ACHN (cell line): Measurements from ENCODE around the gene LRRC45.
"Not testable (repeated sequence)": the region's sequence is repeated elsewhere in the genome, so short reads cannot be mapped to it uniquely, and the experiment has no call there.

Experiments used
- DNase-seq: peaks from one replicate; pipeline ENCODE4 v3.0.0-alpha.2; 2015
- in situ Hi-C: cut with HindIII; loops from 2 replicates; pipeline ENCODE4 v1.10.0; 2017; ENCODE audit warnings: low sequenced_read_pairs, low pct_ligation_motif_present, low pct_unique_long_range_greater_than_20kb

Gene LRRC45

DNA sequence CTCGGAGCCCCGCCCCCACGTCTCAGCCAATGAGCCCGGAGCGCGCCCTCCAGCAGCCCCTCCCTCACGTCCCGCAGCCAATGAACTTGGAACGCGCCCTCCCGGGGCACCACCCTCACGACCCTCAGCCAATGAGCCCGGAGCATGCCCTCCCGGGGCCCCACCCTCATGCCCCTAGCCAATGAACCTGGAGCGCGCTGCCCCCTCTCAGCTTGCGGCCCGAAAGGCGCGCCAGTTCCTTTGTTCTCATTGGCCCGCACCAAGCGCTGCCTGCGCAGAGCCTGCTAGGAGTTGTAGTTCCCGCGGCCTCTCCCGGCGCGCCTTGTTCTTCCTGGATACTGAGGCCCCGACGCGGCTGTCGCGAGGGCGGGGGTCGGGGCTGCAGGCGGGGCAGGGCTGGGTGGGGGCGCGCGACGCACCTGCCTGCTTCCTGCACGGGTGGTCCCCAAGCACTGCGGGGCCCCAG lies at the start of gene LRRC45:
Gene LRRC45 (plus strand): TSS at position 325 of the 466 bp plus-strand sequence. CDS start 339 bp downstream, outside the sequence.
- in situ Hi-C loops, result no loop called here
- DNase-seq, result peak; percentile 99

DNA sequence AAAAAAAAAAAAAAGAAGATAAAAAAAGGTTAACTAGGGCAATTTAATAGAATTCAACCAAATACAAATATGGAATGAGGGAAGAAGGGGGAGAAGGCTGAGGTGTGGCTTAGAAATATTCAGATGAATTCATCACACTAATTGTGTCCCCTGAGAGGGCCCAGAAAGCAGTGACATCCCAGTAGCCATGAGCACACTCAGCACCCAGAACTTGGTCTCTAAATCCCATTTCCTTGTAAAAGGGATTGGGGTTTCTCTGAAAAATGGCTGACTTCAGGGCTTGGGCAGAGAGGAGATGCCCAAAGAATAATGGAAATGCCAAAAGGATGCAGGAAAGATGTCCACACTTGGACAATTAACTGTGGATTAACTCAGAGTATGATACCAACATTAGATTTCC lies 49.7 kb upstream of the LRRC45 start:
- no peak for DNase-seq
- in situ Hi-C loops, result no loop called here

DNA sequence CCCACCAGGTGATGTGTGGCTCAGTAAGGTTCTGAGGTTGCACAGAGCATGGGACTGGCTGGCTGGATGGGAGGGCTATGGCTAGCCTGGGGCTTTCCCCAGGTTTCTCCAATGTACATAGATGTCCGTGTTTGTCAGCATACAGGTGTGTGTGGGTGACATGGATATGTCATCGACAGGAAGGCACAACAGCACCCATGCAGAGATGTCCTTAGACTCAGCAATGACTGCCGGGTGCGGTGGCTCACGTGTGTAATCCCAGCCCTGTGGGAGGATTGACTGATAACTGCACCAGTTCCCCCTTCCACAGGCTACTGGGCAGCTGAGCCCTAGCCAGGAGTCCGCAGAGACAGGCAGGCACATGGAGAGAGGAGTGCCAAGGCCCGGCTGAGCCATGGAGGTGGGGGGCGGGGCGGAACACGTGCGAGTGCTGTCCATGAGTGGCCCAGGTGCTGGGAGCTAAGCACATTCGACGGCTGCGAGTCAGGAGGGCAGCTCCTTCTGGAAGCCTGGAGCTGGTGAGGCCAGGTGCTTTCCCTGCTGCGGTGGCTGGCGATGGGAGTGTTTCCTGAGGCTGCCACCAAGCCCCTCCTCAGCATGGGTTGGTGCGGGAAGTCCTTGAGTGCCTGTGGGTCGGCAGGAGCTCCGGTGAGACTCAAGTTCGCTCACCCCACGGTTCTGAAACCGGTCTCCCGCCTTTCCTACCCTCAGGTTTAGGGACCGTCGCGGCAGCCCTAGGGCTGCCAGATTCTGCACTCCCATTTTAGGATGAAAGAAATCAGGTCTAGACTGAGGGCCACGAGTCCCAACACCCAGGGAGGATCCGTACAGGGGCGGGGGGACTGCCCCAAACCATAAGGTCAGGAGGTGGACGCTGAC lies 46.5 kb upstream of the LRRC45 start:
- in situ Hi-C loops, result no loop called here
- peak; percentile 30 for DNase-seq

DNA sequence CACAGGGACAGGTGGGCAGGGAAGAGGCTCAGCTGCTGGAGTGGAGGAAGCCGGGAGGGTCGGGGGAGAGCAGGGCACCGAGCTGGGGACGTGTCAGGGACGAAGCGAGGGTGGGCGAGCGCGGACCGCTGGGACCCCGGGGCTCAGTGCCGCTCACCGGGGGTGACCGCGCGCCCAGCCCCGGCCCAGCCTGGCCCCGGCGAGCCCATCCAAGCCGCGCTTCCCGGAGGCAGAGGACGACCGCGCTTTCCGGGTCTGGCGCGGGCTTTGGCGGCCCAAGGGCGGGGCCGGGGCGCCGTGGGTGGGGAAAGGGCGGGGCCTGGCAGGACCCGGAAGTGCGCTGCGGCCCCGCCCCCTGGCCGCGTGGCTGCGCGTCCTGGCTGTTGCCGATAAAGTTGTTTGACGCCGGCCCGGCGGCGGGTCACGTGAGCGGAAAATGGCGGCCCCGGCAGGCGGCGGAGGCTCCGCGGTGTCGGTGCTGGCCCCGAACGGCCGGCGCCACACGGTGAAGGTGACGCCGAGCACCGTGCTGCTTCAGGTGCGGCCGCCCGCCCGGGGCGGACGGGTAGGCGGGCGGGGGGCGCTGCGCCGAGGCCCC lies 45.8 kb upstream of the LRRC45 start, which contains the start of gene ASPSCR1:
Gene ASPSCR1 (plus strand): TSS at position 419 of the 598 bp plus-strand sequence. CDS start 18 bp downstream, at position 437.
- peak; percentile 90 for DNase-seq
- in situ Hi-C loops, result no loop called here

DNA sequence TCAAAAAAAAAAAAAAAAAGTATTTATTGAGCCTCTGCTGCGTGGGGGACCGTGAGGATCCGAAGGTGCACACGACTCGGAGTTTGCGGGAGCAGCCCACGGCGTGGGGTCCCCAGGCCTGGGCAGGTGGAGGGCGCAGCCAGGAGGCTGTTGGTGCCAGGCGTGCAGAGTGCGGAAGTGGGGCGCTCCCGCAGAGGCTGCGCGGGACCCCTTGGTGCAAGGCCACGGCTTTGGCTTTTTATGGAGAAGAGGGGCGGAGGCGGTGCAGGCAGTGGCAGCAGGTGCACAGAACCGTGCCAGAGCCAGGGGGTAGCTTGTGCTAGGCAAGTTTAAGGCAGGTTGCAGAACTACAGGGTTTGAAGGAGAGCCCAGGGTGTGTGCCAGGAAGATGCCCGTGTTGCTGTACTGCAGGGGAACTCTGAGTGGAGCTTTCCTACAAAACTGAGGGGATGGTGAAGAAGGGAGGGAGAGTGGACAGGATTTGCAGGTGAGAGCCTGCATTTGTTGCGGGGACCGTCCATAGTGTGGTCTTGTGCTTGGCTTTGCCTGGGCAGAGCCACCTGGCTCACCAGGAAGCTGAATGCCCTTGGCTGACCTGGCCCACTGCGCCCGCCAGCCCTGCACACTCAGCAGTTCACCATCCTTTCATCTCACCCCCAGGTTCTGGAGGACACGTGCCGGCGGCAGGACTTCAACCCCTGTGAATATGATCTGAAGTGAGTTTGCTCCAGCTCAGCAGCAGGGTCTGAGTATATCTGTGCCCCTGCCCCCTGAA lies 44.4 kb upstream of the LRRC45 start:
- DNase-seq, result no peak
- in situ Hi-C loops, result no loop called here

DNA sequence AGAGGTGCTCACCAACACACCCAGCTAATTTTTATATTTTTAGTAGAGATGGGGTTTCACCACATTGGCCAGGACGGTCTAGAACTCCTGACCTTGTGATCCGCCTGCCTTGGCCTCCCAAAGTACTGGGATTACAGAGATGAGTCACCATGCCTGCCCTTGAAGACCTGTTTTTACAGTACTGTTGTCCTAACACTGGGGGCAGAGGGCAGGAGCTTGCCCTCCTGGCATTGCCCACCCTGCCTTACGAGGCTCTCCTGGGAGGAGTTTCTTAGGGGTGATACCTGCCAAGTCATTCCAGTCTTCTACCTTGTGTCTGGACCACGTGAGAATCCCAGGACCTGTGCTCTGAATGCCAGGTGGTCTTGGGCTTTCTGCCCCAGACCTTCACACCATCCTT lies 43.0 kb upstream of the LRRC45 start:
- in situ Hi-C loops, result no loop called here
- DNase-seq, result no peak

DNA sequence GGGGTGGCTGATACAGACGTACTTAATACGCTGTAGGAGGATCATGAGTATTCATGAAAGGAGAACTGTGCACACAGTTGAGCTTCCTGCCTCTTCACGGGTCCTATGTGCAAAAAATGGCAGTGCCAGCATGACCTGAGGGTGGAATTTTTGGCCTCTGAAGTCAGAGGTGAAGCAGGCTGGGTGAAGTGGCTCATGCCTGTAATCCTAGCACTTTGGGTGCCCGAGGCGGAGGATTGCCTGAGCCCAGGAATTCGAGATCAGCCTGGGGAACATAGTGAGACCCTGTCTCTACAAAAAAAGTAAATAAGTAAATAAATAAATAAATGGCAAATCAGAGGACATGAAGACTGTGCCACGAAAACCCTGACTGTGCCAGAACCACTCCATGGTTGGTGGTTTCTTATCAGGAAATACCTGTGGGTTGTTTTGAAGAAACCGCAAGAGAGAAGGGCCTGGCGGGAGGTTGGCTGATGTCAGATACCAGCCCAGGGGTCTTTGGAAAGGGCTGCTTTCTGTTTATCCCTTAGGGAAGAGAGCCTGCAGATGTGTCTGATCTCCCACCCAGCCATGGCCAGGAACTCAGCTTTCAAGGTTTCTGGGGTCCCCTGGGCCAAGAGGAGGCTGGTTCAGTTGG lies 42.3 kb upstream of the LRRC45 start:
- in situ Hi-C loops, result no loop called here
- no peak for DNase-seq

DNA sequence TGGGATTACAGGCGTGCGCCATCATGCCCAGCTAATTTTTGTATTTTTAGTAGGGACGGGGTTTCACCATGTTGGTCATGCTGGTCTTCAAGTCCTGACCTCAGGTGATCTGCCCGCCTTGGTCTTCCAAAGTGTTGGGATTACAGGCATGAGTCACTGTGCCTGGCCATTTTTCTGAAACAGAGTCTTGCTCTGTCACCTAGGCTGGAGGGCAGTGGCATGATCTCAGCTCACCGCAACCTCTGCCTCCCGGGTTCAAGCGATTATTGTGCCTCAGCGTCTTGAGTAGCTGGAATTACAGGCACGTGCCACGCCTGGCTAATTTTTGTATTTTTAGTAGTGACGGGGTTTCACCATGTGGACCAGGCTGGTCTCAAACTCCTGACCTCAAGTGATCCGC lies 41.6 kb upstream of the LRRC45 start:
- in situ Hi-C loops, DNase-seq: not testable (repeated sequence)

DNA sequence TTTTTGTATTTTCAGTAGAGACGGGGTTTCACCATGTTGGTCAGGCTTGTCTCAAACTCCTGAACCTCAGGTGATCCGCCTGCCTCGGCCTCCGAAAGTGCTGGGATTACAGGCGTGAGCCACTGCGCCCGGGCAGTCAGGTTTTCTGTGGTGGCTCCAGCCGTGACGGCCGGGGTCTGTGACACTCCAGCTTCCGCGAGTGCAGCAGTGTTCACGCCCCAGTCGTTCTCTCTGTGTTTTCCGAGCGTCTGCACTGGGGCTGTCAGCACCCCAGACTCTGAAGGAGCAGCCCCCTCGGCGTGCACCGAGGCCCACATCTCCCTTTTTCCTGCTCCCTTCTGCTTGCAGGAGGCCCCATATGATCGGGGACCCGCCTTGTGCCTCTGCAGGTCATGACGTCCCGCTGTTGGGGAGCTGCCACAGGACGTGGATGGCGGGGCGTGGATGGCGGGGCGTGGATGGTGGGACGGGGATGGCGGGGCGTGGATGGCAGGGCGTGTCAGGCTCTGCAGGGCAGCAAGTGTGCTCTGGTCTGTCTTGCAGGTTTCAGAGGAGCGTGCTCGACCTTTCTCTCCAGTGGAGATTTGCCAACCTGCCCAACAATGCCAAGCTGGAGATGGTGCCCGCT lies 40.0 kb upstream of the LRRC45 start:
- DNase-seq, result no peak
- in situ Hi-C loops, result no loop called here

DNA sequence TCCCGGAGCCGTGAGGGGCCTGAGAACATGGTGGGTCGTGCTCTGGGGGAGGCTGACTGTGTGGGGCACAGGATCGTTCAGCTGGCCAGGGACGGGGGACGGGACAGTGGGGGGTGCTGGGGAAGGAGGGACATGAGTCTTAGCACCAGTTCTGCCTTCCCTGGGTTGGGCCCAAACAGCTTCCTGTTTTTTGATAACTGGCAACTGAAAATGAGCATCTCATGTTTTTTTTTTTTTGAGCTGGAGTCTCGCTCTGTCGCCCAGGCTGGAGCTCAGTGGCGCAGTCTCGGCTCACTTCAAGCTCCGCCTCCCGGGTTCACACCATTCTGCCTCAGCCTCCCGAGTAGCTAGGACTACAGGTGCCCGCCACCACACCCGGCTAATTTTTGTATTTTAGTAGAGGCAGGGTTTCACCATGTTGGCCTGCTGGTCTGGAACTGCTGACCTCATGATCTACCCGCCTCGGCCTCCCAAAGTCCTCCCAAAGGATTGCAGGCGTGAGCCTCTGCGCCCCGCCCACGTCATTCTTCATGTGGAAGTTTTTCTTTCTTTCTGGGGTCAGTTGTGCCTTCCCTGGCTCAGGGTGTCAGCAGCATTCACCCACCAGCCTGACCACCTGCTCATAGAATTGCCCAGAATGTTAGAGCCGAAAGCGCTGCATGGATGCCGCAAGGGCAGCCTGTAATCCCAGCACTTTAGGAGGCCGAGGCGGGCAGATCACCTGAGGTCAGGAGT lies 39.3 kb upstream of the LRRC45 start:
- in situ Hi-C loops, result no loop called here
- DNase-seq, result no peak

DNA sequence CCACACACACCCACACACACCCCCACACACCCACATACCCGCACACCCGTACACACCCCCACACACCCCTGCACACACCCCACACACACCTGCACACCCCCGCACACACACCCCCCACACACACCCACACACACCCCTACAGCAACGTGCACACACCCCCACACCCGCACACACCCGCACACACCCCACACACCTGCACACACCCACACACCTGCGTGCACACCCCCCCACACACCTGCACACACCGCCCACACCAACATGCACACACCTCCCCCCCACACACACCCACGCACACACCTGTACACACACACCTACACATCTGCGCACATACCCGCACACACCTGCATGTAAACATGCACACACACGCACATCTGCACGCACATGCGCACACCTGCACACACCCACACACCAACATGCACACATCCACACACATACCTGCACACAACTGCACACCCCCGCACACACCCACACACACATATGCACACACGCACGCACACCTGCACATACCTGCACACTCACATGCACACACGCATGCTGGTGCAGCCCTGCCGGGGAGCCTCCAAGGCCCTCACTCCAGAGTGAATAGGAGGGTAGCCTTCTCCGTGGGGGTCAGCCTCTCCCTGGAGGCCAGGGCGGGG lies 38.2 kb upstream of the LRRC45 start:
- in situ Hi-C loops, result no loop called here
- DNase-seq, result no peak

DNA sequence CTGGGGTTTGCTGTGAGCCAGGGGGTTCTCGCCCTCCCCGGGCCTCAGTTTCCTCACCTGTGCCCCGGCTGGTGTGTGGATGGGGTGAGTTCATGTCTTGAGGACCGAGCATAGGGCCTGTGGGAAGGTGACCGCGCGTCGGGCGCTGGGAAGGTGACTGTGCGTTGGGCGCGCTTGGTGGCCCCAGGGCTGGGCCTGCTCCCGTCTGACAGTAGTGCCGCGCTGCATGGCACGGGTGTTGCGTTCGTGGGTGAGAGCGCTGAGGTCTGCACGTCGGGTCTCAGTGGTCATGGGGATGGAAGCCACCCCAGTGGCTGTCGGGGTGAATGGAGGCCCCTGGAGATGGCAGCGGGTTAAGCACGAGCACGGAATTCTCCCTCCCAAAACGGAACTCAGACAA lies 36.5 kb upstream of the LRRC45 start:
- no peak for DNase-seq
- in situ Hi-C loops, result no loop called here

DNA sequence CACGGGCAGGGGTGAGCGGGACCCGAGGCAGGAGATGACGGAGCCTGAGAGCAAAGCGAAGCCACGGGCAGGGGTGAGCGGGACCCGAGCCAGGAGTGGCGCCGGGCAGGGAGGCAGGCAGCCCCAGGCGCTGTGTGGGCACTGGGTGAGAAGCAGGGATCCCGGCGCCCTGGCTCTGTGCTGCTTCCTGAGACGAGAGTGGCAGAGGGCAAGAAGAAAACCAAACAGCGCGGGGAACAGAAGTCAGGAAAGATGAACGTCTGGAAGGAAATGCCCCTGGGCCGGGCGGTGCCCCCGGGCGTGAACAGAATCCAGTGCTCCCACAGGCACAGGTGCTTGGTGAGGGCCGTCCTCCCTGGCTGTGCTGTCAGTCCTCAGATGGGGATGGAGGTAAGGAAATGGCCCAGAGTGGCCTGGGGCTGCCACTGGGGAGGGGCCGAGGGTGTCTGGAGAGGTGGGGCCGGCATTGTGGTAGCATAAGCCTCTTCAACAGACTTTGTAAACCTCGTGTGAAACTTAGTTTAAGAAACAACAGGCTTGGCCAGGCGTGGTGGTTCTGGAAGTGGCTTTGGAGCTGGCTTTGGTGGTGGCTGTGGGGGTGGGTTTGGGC lies 35.8 kb upstream of the LRRC45 start:
- in situ Hi-C loops, result no loop called here
- no peak for DNase-seq

DNA sequence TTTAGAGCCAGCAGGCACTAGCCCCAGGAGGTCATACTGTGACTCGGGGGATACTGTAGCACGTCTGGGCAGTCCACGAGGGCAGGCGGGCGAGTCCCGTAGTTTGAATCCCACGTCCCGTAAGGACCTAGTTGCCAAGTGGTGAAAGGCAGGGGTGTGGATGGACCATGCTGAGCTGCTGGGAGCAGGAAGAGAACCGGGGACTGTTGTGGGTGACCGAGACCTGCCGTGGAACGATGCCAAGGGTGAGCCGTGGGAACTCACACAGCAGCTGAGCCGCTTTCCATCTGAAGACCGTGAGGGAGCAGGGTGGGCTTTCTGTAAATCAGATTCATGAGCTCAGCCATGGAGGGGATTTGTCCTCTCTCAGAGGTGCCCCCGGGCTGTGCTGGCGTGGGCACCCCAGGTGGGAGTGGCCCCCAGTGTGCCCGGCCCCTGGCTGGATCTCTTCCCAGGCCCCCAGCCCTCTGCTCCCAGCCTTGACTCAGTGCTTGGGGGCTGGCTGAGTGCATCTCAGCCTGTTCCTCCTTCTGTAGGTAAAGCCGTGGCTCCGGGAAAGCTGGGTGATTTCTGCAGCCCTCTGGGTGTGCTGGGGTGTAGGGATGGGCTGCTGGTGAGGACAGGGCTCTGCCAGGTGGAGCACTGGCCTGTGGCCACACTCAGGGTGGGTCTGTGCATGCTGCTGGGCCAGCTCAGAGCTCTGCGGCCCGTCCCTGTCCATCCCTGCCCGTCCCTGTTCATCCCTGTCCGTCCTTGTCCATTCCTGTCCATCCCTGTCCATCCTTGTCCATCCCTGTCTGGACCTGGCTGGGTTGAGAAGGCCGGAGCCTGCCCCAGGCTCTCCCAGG lies 32.0 kb upstream of the LRRC45 start:
- no peak for DNase-seq
- in situ Hi-C loops, result no loop called here

DNA sequence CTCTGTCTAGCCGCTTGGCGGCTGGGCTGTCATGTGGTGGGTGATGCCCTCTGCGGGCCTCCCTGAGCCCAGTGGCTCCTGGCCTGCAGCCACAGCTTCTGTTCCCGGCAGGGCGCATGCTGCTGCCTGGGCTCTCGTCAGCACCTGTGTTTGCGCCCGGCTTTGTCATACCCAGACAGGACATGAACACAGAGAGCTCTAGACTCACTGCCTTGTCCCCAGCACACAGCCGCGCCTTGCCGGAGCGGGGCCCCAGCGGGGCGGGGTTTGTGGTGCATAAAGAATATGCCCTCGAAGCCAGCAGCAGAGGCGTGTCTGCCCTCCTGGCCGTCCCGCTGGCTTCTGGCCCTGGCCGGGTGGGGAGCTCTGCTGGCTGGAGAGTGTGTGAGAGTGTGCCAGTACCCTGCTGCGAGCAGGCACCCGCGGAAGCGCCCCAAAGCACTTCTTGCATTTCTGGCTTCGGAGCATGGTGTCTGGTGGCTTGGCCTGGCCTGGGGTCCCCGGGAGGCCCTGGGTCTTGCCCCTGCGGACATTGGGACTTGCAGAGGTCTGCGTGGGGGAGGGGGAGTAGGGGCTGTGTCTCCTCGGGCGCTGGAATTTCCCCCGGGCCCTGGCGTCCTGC lies 31.3 kb upstream of the LRRC45 start:
- in situ Hi-C loops, result no loop called here
- no peak for DNase-seq
